Mucosa of rectum (tissue), 2 donors: ENCODE measurements around the gene CLSTN2.

ENCODE experiments used
- H3K27ac ChIP-seq, 2 donors: one replicate each; pipeline ENCODE4 v1.7.0; 2013; ENCODE audit warnings: inconsistent platforms in 2 of 2, low read depth in 2 of 2, low read length in 2 of 2
- H3K27me3 ChIP-seq, 2 donors: one replicate each; pipeline ENCODE4 v1.7.0; 2013; ENCODE audit warnings: low read length in 2 of 2; ENCODE audit not compliant: control insufficient read depth in 2 of 2, insufficient read depth in 2 of 2
- H3K36me3 ChIP-seq, 2 donors: one replicate each; pipeline ENCODE4 v1.7.0; 2013; ENCODE audit warnings: low read length in 2 of 2; ENCODE audit not compliant: control insufficient read depth in 2 of 2, insufficient read depth in 2 of 2
- H3K4me1 ChIP-seq, 2 donors: one replicate each; pipeline ENCODE4 v1.7.0; 2013; ENCODE audit warnings: low read length in 2 of 2, mild to moderate bottlenecking in 1 of 2; ENCODE audit not compliant: control insufficient read depth in 2 of 2, insufficient read depth in 2 of 2
- H3K4me3 ChIP-seq, 2 donors: one replicate each; pipeline ENCODE4 v1.7.0; 2013; ENCODE audit warnings: low read length in 2 of 2
- H3K9ac ChIP-seq, 2 donors: one replicate each; pipeline ENCODE4 v1.7.0; 2013; ENCODE audit warnings: low read length in 2 of 2, low read depth in 1 of 2, mild to moderate bottlenecking in 1 of 2
- H3K9me3 ChIP-seq, 2 donors: one replicate each; pipeline ENCODE4 v1.7.0; 2013; ENCODE audit warnings: low read length in 2 of 2; ENCODE audit not compliant: control insufficient read depth in 2 of 2
- donor health status: healthy.
- donor health status: Normal muscosa, but diverticular disease.

Gene CLSTN2

DNA sequence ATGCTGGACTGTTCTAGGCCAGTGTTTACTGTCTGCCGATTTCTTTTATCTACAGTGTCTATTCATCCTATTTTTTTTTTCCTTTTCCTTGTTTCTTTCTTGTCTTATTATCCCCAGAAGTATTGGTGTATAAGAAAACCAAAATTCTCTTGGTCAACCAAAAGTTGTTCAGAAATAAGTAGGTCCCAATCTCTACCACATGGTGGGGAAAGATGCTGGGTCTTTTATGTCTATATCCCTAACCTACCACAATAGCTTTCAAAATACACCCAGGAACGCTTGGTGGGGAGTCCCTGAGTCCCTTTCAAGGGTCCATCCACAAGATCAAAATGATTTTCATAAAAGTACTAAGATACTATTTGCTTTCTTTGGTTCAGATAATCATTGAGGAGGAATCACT lies 225.6 kb downstream of the CLSTN2 start:
- Histone ChIP-seq H3K27me3 (no peaks in the 10 kb centered on the region), H3K4me3 (no peak overlapping the region), H3K27ac (no peak overlapping the region), H3K36me3 (no peaks in the 10 kb centered on the region), H3K9ac (no peak overlapping the region), H3K9me3 (no peaks in the 10 kb centered on the region), H3K4me1 (no peaks in the 10 kb centered on the region)

- no peaks in the 10 kb centered on the region for H3K4me1 ChIP-seq
- no peak overlapping the region for H3K27ac ChIP-seq
- H3K9ac ChIP-seq, result no peak overlapping the region
- H3K36me3 ChIP-seq, result no peaks in the 10 kb centered on the region
- H3K9me3 ChIP-seq, result no peaks in the 10 kb centered on the region
- H3K4me3 ChIP-seq, result no peak overlapping the region
- H3K27me3 ChIP-seq, result no peaks in the 10 kb centered on the region
These were observed 227.6 kb downstream of the CLSTN2 start for GRCh38 chr3:140162551-140162950.

- Histone ChIP-seq H3K27ac (no peak overlapping the region), H3K36me3 (no peaks in the 10 kb centered on the region), H3K27me3 (no peaks in the 10 kb centered on the region), H3K9me3 (no peaks in the 10 kb centered on the region), H3K9ac (no peak overlapping the region), H3K4me3 (no peak overlapping the region), H3K4me1 (no peaks in the 10 kb centered on the region)
These were observed 228.3 kb downstream of the CLSTN2 start for GRCh38 chr3:140163159-140163763.

DNA sequence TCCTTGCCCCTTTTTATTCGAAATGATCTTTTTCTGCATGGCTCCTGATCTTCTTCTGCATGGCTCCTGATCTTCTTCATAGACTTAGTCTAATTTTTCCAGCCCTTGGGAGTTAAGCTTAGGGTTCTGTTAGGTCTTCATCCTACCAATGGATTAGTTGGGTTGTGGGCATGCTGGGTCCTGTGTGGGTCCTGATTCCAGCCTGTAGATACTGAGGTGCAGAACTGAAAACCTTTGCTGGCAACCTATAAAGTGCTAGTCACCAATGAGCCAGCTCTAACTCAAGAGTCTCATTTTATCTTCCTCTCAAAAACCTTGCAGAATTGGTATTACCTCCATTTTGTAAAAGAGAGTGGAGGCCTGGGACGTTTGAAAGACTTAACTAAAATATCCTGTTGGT lies 229.2 kb downstream of the CLSTN2 start:
- Histone ChIP-seq H3K9ac (no peak overlapping the region), H3K27me3 (no peaks in the 10 kb centered on the region), H3K4me1 (no peaks in the 10 kb centered on the region), H3K4me3 (no peak overlapping the region), H3K9me3 (no peaks in the 10 kb centered on the region), H3K27ac (no peak overlapping the region), H3K36me3 (no peaks in the 10 kb centered on the region)

DNA sequence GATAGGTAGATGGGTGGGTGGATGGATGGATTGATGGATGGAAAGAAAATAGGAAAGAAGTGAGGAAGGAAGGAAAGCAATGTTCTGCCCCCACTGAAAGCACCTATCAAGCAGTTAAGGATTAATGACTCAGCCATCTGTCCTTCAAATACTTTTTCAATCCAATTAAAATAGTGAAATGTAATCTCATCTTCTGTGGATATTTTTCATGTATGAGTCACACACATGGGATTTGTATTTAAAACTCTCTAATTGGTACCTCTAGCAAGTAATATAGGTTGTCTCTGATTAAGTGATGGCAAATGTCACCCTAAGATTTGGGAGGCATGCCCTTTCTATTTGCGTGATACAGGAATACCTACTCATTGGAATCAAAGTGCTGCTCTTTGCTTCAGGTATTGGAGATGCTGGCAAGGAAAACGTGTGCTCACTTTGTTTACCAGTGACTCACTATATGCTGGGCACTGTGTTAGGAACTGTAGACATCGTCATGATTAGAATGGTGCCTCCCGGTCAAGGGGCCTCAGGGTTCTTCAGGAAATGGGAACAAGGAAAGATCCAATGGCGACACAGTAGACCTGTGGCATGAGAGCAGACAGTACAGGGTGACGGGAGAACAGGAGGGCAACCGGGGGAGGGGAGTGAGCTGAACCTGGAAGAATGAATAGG lies 230.1 kb downstream of the CLSTN2 start:
- no peak overlapping the region for H3K27ac ChIP-seq
- no peak overlapping the region for H3K9ac ChIP-seq
- no peak overlapping the region for H3K4me3 ChIP-seq
- H3K9me3 ChIP-seq, result no peaks in the 10 kb centered on the region
- no peaks in the 10 kb centered on the region for H3K27me3 ChIP-seq
- no peaks in the 10 kb centered on the region for H3K4me1 ChIP-seq
- no peaks in the 10 kb centered on the region for H3K36me3 ChIP-seq

GRCh38 chr3:140165781-140166180 lies 230.8 kb downstream of the CLSTN2 start:
- no peak overlapping the region for H3K4me3 ChIP-seq
- H3K9me3 ChIP-seq, result no peaks in the 10 kb centered on the region
- no peak overlapping the region for H3K9ac ChIP-seq
- no peaks in the 10 kb centered on the region for H3K27me3 ChIP-seq
- H3K4me1 ChIP-seq, result no peaks in the 10 kb centered on the region
- no peaks in the 10 kb centered on the region for H3K36me3 ChIP-seq
- H3K27ac ChIP-seq, result no peak overlapping the region

DNA sequence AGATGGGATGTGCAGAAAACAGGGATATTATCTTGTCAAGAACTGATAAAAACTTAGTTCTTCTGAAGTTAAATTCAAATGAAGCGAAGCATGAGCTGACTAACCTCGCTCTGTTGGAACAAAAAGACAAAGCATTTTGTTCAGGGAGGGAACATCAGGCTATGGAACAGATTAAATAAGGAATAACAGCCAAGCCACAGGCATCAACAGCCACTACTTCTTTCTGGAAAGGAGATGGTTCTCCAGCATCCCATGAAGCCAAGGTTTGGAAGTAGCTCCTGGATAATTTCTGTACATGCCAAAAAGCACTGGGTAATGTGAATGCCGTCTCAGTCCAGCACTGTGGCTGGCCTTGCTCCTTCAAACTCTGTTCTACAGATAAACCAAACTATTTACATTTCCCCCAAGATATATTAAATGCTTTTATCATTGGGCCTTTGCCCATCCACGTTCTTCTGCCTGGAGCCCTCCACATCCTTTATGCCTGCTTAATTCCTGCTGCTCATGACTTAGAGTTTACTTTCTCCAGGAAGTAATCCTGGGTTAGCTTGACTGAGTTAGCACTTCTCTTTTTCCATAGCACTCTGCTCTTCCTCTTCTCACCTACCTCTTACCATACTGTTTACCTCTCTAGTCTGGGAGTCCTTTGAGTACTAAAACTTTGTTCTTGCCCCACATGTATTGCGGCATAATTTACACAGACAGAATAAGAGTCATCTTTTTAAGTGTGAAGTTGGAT lies 232.0 kb downstream of the CLSTN2 start:
- Histone ChIP-seq H3K4me1 (no peaks in the 10 kb centered on the region), H3K4me3 (no peak overlapping the region), H3K9me3 (no peaks in the 10 kb centered on the region), H3K27me3 (no peaks in the 10 kb centered on the region), H3K27ac (no peak overlapping the region), H3K9ac (no peak overlapping the region), H3K36me3 (no peaks in the 10 kb centered on the region)

DNA sequence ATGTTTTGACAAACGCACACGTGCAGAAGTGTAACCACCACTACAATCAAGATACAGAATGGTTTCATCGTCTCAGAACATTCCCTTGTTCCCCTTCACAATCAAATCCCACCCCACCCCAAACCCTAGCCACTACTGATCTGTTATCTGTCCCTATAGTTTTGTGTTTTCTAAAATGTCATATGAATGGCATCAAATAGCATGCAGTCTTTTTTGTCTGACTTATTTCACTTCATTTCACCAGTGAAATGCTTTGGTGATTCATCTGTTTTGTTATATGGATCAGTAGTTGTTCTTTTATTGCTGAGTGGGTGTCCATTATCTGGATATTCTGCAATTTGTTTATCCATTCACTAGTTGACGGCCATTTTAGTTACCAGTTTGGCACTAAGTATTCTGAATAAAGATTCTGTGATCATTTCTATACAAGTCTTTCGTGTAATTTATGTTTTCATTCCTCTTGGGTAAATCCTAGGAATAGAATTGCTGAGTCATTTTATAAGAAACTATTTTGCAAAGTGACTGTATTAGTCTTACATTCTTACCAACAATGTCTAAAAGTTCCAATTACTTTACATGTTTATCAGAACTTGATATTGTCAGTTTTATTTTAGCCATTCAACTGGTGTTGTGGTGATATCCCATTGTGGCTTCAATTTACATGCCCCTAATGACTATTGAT lies 232.8 kb downstream of the CLSTN2 start:
- Histone ChIP-seq H3K27ac (no peak overlapping the region), H3K36me3 (no peaks in the 10 kb centered on the region), H3K4me3 (no peak overlapping the region), H3K9ac (no peak overlapping the region), H3K27me3 (no peaks in the 10 kb centered on the region), H3K4me1 (no peaks in the 10 kb centered on the region), H3K9me3 (no peaks in the 10 kb centered on the region)

DNA sequence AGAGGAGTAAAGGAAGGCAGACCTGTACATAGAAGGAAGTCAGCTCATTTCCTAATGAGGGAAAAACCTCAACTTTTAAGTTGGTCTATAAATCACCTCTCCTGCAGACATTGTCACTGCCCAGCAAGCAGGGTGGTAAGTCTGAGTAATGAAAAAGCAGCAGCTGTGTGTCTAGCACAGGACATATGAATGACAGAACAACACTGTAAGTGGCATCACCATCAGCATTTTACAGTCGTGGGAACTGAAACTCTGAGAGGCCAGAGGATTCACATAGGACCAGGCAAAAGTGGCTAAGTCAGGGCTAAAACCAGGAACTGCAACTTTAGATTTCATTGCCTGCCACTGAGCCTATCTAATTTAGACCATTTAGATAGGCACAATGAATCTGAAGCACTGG lies 235.6 kb downstream of the CLSTN2 start:
- Histone ChIP-seq H3K9me3 (no peaks in the 10 kb centered on the region), H3K4me1 (no peaks in the 10 kb centered on the region), H3K9ac (no peak overlapping the region), H3K27ac (no peak overlapping the region), H3K27me3 (no peaks in the 10 kb centered on the region), H3K4me3 (no peak overlapping the region), H3K36me3 (no peaks in the 10 kb centered on the region)

- Histone ChIP-seq H3K27me3 (no peaks in the 10 kb centered on the region), H3K27ac (no peak overlapping the region), H3K36me3 (no peaks in the 10 kb centered on the region), H3K9me3 (no peaks in the 10 kb centered on the region), H3K4me3 (no peak overlapping the region), H3K4me1 (peaks cover 0 to 2% of the 10 kb centered on the region in 2 donors), H3K9ac (no peak overlapping the region)
These were observed 241.5 kb downstream of the CLSTN2 start for GRCh38 chr3:140176526-140176925.
